Activated naive CD8-positive, alpha-beta T cell treated with anti-CD3 and anti-CD28 coated beads, Interleukin-2, amount 50 U/mL, for 16 hours (primary cell): ENCODE data around the gene CSF3R.

Source experiments
- DNase-seq: peaks from one replicate; pipeline ENCODE4 v3.0.0-alpha.2; 2020; ENCODE audit warnings: low read depth, low spot score

CSF3R gene

DNA sequence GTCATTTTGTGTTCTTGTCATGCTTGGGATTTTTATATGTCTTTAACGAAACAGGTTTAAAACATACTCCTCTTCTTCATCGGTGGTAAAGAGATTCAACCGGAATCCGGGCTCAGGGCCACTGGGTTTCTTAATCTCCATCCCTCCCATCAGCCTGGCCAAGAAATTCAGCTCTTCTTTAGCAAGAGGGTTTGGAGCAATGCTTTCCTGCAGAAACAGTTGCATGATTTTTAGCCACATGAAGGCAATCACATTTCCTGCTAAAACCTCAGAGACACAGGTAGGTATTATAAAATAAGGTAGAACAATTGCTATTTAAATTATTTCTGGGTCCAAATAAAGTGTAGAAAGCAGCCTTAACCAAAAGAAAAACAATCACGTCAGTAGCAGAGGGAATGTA lies 62.3 kb downstream of the CSF3R start:
- DNase-seq, result no peak

- no peak for DNase-seq
Measured at GRCh38 chr1:36419569-36419968, 63.1 kb downstream of the CSF3R start.

DNA sequence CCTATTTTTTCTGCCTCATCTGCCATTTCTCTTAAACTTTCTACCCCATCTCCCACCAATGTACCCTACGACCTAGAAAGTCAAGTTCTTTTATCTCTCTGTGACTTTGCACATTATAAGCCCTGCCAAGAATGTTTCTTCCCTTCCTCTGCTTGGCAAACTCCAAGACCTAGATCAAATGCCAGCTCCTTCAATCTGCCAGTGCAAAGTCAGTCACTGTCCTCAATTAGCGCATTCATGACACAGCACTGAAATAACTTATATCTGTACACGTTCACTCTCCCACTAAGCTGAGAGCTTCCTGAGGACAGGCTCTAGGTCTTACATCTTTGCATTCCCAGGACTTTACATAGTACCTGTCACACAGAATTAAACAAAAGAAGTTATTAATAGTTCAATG lies 63.6 kb downstream of the CSF3R start:
- no peak for DNase-seq

- DNase-seq, result no peak
Measured at GRCh38 chr1:36417931-36418330, 64.8 kb downstream of the CSF3R start.
